Right kidney (tissue), 1 donor: ENCODE measurements around the gene IQUB.
"Not testable (repeated sequence)": the region's sequence is repeated elsewhere in the genome, so short reads cannot be mapped to it uniquely, and the experiment has no call there.

Experiments
- DNase-seq: peaks from one replicate; pipeline ENCODE4 v3.0.0-alpha.2; 2016

Gene IQUB

GRCh38 chr7:123485721-123486120 is 48.7 kb downstream of the IQUB start:
- no peak for DNase-seq

GRCh38 chr7:123485187-123485586 is 49.2 kb downstream of the IQUB start:
- no peak for DNase-seq

GRCh38 chr7:123484199-123484598 is 50.2 kb downstream of the IQUB start:
- DNase-seq = no peak

GRCh38 chr7:123480107-123480506 is 54.3 kb downstream of the IQUB start:
- no peak for DNase-seq

GRCh38 chr7:123478056-123478455 is 56.3 kb downstream of the IQUB start:
- not testable (repeated sequence) for DNase-seq

GRCh38 chr7:123472750-123473445 is 61.5 kb downstream of the IQUB start:
- DNase-seq = peak; percentile 10

GRCh38 chr7:123472327-123472726 is 62.1 kb downstream of the IQUB start:
- DNase-seq = no peak

- DNase-seq = no peak
Measured at GRCh38 chr7:123468303-123468702, 66.1 kb downstream of the IQUB start.

- no peak for DNase-seq
Measured at GRCh38 chr7:123463890-123464289, 70.5 kb downstream of the IQUB start.

GRCh38 chr7:123460616-123461015 is 73.8 kb downstream of the IQUB start:
- no peak for DNase-seq

GRCh38 chr7:123455965-123456470 is 78.4 kb downstream of the IQUB start:
- DNase-seq = no peak

- DNase-seq = no peak
Measured at GRCh38 chr7:123440101-123440548, 94.3 kb downstream of the IQUB start.

GRCh38 chr7:123439191-123439590 is 95.2 kb downstream of the IQUB start:
- no peak for DNase-seq

- no peak for DNase-seq
Measured at GRCh38 chr7:123437447-123437995, 96.9 kb downstream of the IQUB start.

- no peak for DNase-seq
Measured at GRCh38 chr7:123435080-123435700, 99.2 kb downstream of the IQUB start.

- DNase-seq = no peak
Measured at GRCh38 chr7:123433665-123434064, 100.7 kb downstream of the IQUB start.

GRCh38 chr7:123432601-123433000 is 101.8 kb downstream of the IQUB start:
- DNase-seq = no peak

GRCh38 chr7:123431075-123431614 is 103.2 kb downstream of the IQUB start:
- DNase-seq = no peak

GRCh38 chr7:123425246-123425645 is 109.1 kb downstream of the IQUB start:
- no peak for DNase-seq

GRCh38 chr7:123424463-123424862 is 109.9 kb downstream of the IQUB start:
- DNase-seq = no peak

GRCh38 chr7:123423622-123424021 is 110.8 kb downstream of the IQUB start:
- DNase-seq = no peak

- DNase-seq = no peak
Measured at GRCh38 chr7:123417580-123417979, 116.8 kb downstream of the IQUB start.

- no peak for DNase-seq
Measured at GRCh38 chr7:123415625-123416024, 118.8 kb downstream of the IQUB start.
